Forelimb muscle (tissue), 1 donor: ENCODE results near the gene CDHR1. TPM values are rescaled to one million over a fixed set of nuclear protein-coding genes. Genes with fewer than 3 reads are reported as not detected.
"Not testable (repeated sequence)": the region's sequence is repeated elsewhere in the genome, so short reads cannot be mapped to it uniquely, and the experiment has no call there.

Experiments
- DNase-seq: peaks from one replicate; pipeline ENCODE4 v3.0.0-alpha.2; 2013; ENCODE audit warnings: low read depth
- polyA plus RNA-seq: library from polyadenylated mRNA; unstranded; fragments of 120-200 nt; gene quantifications from one replicate; pipeline ENCODE4 v1.2.1, GENCODE V29; 2013; ENCODE audit not compliant: insufficient read length

Gene CDHR1
- 0.96 TPM for polyA plus RNA-seq

DNA sequence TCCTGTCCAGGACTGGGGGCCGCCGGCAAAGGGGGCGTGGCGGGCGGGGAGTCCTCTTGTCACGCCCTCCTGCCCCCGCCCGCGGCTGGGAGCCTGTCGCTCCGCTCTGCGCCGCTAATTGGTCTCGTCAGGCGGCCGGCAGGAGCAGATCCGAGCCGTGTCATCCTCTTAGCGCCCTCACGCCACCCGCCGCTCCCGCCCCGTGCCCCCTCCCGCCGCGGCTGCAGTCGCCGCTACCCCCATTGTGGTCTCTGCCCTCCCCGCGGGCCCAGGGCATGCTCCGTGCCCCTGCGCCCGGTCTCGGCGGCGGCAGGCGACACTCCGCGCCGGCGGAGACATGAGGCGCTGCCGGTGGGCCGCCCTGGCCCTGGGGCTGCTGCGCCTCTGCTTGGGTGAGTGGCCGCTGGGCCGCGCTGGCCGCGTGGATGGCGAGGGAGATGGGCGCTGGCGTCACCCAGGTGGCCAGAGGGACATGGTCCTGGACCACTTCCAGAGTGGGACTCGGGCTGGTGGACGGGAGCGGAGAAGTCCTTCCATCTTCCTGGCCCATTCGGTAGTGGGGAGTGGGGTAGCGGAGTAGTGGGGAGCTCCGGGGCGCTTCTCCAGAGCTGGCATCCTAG lies at the start of gene CDHR1:
Gene CDHR1 (plus strand): TSS at position 114 of the 620 bp plus-strand sequence. CDS start 224 bp downstream, at position 338.
- no peak for DNase-seq

DNA sequence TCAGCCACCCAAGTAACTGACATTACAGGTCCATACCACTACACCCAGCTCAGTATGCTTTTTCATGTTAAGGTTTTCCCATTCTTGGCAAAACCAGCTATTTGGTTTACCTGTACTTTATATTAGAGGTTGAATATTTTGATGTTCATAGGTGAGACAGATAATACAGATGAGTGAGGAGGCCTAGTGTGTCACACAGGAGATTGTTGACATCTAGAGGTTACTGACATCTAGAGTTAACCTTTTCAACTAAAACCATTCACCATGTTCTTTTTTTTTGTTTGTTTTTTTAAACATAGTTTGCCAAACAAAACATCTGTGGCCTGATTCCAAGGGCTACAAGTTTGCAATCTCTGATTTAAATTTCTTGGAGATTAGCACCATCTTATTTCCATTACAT lies 47.0 kb upstream of the CDHR1 start:
- no peak for DNase-seq

DNA sequence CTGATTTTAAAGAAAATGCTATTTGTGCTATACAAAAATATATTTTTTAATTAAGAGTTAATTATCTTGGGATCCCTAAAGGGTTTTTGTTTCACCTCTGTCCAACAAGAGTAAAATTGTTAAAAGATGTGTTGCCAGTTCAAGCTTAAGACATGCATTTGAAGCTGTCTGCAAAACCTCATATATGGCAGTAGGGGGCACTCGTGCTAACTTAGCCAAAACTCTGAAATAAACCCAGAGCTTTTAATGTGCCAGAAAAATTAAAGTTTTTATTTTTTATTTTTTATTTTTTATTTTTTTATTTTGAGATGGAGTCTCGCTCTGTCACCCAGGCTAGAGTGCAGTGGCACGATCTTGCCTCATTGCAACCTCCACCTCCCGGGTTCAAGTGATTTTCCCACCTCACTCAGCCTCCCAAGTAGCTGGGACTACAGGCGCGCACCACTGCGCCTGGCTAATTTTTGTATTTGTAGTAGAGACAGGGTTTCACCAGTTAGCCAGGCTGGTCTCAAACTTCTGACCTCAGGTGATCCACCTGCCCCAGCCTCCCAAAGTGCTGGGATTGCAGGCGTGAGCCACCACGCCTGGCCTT lies 46.2 kb upstream of the CDHR1 start:
- DNase-seq = not testable (repeated sequence)

DNA sequence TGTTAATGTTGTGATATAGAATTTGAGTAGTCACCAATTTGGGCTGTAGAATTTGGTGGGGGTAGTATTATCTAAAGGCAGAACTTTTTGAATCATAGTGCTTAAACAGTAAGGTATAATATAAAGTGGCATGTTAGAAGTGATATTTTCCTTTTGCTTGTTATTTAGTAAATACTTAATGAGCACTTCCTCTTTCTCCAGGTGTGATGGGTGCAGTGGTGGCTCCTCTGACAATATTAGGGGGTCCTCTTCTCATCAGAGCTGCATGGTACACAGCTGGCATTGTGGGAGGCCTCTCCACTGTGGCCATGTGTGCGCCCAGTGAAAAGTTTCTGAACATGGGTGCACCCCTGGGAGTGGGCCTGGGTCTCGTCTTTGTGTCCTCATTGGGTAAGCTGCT lies 44.5 kb upstream of the CDHR1 start:
- DNase-seq = no peak

DNA sequence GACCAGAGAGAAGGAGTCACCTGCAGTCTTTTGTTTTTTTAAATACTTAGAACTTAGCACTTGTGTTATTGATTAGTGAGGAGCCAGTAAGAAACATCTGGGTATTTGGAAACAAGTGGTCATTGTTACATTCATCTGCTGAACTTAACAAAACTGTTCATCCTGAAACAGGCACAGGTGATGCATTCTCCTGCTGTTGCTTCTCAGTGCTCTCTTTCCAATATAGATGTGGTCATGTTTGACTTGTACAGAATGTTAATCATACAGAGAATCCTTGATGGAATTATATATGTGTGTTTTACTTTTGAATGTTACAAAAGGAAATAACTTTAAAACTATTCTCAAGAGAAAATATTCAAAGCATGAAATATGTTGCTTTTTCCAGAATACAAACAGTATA lies 41.6 kb upstream of the CDHR1 start:
- DNase-seq = no peak

DNA sequence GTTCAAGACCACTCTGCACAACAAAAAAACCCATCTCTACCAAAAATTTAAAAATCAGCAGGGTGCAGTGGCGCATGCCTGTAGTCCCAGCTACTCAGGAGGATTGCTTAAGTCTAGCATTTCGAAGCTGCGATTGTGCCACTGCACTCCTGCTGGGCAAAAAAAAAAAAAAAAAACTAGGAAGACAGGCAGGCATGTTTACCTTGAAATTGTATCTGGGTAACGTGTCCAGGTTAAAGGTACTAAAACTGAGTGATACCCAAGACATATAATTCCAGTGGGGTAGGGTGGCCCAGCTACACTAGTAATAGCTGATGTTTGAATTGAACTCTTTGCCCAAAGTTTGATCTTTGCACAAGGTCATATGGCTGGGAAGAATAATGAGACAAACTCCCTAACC lies 38.8 kb upstream of the CDHR1 start:
- no peak for DNase-seq

DNA sequence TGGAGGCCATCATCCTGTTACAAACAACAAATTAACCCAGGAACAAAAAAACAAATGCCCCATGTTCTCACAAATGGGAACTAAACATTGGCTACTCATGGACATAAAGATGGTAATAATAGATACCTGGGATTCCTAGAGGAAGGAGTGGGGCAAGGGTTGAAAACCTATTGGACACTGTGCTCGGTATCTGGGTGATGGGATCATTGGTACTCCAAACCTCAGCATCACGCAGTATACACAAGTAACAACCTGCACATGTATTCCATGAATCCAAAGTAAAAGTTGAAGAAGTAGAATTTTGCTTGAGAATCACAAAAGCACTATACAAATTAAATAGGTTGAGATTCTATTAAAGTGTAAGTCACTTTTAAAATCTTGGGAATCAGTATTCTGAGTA lies 38.3 kb upstream of the CDHR1 start:
- DNase-seq = no peak

DNA sequence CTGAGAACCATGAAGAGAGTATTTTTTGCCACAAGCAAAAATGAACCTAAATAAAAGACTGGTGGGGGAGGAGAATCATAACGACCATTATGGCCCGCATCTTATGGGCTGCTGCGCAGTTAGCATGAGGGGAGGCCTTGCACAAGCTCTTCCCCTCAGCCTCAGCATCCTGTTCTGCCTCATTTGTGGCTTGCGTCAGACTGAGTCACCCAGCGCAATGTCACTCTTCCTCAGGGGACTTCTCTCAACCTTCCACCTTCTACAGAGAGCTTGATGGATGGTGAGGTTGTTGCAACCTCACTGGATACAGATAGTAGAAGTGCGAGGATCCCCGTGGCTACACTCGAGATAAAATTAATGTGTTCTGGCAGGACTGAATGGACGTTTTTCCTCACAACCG lies 37.6 kb upstream of the CDHR1 start:
- no peak for DNase-seq

DNA sequence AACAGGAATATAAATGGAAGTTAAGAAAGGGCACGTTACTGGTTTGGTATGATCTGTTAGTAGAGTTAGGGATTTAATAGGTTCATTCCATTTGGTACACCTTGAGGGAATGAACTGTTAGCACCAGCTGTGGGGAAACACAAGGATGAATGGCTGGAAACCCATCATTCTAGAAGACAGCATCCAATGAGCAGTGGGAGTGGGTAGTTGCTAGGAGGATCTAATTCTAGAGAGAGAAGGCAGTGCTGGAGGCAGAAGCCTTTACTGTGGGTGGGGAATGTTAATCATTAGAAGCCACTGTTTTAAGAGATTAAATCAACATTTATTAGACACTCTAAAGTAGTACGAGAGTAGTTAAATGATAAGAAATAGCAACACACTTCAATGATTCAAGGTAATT lies 36.3 kb upstream of the CDHR1 start:
- no peak for DNase-seq

DNA sequence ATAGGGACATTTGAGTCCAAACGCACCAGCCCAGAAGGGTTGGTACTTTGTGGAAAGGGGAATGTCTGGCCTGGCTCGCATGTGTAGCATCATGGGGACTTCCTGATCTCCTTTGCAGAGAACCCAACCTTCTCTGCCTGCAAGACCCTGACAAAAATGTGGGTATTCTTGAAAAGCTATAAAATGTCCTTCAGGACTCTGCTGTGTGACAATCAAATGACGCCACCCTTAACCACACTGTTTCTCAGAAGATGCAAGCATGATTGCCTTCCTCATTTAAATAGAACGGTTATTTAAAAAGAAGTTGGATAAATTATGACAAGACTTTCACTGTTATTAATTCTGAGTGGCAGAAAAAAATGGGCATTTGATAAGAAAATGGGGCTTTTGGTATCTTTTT lies 35.8 kb upstream of the CDHR1 start:
- no peak for DNase-seq

DNA sequence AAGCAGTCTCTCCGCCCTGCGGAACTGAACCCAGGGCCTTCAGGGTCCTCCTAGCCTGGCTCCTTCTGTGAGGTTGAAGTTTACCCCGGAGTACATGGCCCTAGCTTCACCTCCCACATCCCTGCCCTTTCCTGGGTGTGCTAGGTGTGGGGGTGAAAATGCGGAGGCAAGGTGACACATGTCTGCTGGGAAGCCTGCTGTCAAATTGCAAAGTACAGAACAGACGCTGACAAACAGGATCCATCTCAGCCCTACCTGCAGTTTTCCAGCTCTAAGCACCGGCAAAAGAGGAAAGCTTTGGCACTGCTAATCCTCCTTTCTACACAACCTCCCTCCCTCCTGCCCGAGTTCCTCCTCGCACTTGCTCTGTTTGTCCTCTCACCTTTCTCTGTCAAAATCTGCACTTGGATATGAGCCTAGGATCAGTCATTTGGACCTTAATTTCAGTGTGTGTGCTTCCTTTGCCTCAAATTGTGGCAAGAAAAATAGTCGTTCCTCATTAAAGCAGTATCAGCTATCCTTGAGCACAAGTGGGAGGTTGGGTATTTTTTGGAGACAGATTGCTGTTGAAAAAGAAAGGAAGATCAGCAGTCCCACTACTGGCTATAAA lies 35.2 kb upstream of the CDHR1 start:
- no peak for DNase-seq

DNA sequence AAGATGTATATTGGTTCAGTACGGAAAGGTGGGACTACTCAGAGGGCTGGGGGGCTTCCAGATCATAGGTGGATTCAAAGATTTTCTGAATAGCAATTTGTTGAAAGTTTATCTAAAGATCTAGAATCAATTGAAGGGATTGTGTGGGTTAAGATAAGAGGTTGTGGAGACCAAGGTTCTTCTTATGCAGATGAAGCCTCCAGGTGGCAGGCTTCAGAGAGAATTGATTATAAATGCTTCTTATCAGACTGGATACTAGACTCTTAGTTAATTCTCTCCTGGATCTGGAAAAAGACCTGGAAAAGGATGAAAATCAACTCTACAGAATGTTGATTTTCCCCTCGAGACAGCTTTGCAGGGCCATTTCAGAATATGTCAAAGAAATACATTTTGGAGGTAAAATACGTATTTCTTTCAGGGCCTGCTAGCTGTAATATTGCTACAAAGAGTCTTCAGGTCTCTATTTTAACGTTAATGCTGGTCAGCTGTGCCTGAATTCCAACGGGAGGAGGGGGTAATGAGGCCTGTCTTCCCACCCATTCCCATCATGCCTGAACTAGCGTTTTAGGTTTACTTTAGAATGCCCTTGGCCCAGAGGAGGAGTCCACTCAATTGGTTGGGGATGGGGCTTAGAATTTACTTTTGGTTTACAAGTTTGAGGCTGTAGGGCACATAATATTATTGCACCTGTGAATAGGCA lies 33.5 kb upstream of the CDHR1 start:
- DNase-seq = no peak

DNA sequence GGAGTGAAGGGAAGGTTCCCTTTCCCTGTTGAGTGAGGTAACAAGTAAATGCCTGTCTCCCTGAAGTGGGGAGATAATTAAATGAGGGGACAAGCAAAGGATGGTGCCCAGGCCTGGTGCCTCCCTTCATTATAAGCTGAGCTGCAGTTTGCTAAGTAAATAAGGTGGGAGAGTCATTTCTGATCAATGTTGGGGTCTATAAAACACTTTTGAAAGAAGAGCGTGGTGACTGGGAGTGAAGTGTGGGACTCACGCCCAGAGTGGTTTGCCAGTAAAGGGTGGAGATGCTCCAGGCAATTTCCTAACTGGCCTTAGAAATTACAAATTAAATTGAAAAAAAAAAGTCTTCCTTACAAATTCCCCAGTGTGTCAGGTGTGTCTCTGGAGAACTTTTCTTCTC lies 30.3 kb upstream of the CDHR1 start:
- DNase-seq = no peak

DNA sequence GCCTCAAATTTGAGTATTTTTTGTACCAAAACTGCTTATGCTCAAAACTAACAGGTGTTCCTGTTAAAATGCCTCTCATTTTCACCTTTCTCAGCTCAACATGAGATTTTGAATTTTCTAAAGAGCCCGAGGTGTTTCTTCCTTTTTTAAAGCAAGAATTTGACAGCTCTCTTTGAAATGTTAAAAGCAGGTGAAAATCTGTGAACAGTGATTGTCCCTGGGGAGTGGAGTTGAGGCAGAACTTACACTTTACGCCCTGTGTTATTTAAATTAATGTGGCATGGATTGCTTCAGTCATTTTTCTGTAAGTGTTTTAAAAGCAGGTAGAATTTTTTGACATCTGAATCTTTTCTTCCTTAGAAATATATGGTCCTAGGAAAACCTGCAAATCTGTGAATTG lies 29.9 kb upstream of the CDHR1 start:
- DNase-seq = no peak

DNA sequence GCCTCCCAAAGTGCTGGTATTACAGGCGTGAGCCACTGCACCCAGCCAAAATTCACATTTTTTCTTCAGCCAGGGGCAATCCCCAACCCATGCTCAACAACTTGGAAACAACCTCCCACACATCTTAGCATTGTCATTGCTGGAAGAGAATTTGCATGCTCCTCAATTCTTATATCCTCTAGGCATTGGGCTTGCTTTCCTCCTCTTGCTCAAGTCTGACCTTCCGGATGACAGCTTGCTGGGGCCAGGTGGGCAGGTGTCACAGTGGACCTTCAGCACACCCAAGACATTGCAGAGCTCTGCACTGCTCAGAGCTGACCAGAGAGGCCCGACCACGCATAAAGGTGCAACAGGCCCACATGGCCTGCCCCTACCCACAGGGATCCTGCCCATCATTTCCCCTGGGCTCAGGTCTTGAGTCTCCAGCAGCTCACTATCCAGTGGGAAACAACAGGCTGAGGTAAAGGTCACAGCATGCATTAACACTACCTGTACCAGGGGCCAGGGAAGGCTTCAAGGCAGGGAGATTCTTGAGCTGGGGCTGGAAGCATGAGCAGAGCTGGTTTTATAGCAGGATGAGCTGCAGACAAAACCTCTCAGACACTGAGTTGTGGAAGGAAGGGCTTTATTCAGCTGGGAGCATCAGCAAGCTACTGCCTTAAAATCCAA lies 27.6 kb upstream of the CDHR1 start:
- DNase-seq = no peak

DNA sequence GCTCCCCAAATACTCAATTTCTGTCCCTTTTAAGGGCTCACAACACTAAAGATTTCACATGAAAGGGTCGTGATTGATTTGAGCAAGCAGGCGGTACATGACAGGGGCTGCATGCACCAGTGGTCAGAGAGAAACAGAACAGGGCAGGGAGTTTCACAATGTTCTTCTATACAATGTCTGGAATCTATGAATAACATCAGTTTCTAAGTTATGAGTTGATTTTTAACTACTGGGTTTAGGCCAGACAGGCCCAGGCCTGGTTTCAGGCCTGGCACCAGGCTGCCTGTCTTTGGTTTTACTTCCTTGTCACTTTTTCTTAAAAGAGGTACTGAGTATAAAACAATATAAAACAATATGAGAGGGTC lies 27.1 kb upstream of the CDHR1 start:
- DNase-seq = not testable (repeated sequence)

DNA sequence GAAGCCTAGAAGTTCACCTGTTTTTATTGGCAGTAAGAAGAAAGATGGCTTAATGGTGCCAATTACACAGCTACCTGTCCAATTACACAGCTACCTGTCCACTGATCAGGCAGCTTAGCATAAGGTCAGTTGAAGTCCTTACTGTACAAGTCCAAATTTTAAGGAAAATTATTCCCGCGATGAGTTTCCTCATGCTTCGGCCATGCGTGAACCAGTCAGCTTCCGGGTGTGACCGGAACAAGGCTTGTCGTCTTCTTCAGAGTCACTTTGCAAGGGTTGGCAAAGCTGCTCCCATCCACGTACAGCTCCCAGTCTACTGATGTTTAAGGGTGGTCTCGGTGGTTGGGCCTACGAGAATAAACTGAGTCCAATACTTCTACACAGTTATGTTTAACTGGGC lies 26.0 kb upstream of the CDHR1 start:
- not testable (repeated sequence) for DNase-seq

DNA sequence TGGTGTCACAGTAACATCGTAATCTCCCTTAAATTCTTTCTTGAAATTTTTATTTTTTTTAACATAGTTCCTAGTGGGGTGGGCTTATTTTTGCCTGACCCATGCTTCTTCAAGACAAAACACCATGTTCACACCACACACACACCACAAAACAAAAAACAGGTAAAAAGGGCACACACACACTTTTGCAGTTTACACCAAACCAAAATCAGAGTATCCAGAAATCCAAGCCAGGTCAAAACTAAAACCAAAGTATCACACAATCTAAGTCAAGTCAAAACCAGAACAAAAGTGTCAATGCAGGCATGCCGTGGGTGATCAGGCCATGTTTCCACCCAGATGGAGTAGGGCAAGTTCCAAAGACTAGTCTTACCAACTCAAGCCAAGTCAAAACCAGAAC lies 23.1 kb upstream of the CDHR1 start:
- DNase-seq = not testable (repeated sequence)

DNA sequence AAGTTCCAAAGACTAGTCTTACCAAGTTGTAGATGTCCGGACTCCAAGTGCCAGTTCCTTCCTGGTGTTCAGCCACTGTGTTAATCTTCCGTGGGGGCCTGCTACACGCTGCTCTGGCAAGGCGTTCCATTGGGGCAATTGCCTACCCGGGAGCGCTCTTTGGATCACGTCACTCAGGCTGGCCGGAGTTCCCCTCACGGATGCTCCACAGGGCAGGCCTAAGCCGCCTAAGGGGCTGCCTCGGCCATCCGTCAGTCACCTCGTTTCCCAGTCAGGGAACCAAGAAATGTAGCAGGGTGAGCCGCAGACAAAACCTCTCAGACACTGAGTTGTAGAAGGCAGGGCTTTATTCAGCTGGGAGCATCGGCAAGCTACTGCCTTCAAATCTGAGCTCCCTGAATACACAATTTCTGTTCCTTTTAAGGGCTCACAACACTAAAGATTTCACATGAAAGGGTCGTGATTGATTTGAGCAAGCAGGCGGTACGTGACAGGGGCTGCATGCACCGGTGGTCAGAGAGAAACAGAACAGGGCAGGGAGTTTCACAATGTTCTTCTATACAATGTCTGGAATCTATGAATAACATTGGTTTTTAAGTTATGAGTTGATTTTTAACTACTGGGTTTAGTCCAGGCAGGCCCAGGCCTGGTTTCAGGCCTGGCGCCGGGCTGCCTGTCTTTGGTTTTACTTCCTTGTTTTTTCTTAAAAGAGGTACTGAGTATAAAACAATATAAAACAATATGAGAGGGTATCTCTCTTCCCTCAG lies 22.5 kb upstream of the CDHR1 start:
- DNase-seq = not testable (repeated sequence)

DNA sequence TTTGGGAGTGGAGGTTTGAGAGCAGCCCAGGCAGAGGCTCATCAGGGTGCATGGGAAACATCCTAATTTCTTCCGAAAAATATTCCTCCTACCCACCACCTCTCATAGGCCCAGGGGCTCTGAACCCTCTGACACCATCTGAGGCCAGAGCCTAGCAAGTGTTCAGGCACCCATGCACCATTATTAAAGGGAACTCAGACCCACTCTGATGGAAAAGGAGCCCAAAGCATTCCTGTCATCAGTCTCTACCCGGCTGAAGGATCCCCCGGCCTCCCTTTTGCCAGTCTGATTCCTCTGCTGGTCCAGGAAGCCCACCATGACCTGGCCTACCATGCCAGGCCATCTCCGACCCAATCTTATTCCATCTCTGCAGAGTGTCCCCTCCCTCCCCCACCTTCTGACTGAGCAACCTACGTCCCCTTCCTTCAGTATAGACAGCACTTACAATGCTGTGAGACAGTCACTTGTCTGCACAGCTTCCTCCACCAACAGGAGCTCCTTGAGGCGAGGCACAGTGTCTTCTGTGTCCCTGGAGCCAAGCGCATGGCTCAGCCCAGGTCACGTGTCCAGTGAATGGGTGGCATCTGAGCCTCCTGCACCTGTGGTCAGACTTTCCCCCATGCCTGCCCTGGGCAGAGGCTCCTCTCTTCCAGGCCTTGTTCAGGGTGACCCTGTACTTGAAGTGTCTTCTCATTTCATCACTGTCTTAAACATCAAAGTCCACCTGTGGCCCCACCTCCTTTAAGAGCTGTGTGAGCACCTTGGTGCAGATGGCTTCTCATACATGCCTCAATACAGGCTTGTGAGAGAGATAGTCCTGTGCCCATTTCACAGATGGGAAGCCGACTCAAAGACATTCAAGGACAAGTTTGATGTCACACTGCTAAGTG lies 21.6 kb upstream of the CDHR1 start:
- no peak for DNase-seq

DNA sequence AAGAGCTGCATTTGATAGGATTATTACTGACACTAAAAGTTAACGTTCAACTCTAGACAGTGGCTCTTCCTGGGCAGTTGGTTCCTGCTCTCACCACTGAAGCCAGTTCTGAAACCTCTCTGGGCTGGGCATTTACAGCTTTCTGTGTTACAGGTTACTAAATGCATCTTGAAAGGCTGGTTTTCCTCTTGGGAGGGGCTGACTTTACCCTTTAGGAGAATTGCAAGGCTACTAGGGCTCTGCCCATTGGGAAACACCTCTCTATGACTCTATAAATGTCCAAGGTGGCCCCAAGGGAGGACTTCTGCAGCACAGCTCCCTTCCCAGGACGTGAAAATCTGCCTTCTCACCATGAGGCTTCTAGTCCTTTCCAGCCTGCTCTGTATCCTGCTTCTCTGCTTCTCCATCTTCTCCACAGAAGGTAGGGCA lies 20.8 kb upstream of the CDHR1 start, which contains the start of gene GPR15LG:
Gene GPR15LG (plus strand): TSS at position 301 of the 429 bp plus-strand sequence. CDS start 51 bp downstream, at position 352.
- DNase-seq = no peak
